Measurements from ENCODE around the gene TTC13.

TTC13 gene

DNA sequence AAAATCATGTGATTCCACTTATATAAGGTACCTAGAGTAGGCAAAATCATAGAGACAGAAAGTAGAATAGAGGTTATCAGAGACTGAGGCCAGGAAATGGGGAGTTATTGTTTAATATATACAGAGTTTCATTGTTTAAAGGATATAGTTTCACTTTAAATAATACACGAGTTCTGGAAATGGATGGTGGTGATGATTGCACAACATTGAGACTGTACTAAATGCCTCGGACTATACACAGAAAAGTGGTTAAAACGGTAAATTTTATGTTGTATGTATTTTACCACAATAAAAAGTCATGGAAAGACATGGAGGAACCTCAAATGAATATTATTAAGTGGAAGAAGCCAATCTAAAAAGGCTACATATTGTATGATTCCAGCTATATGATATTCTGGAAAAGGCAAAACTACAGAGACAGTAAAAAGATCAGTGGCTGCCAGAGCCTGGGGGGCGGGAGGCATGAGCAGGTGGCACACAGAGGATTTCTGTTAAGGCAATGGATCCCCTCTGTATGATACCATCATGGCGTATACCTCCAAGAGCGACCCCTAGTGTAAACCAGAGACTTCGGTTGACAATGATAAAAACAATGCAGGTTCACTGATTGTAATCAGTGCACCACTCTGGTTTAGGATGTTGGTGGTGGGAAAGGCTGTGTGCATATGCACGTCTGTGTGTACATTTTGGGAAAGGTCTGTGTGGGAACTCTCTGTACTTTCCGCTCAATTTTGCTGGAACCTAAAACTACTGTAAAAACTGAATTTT is 117.9 kb downstream of the TTC13 start:
- Histone ChIP-seq H3K9me3 (ENCODE audit: control insufficient read depth in 2 of 2, low read length in 2 of 2) (no peaks in the 10 kb centered on the region), H3K36me3 (ENCODE audit: control insufficient read depth in 2 of 2, insufficient read depth in 2 of 2, low read length in 2 of 2) (no peaks in the 10 kb centered on the region), H3K27me3 (ENCODE audit: control insufficient read depth in 2 of 2, insufficient read depth in 2 of 2, low read length in 2 of 2) (no peaks in the 10 kb centered on the region), H3K9ac (ENCODE audit: low read depth in 1 of 2, low read length in 2 of 2) (no peak overlapping the region), H3K4me3 (ENCODE audit: low read length in 2 of 2) (no peak overlapping the region), H3K4me1 (ENCODE audit: control insufficient read depth in 2 of 2, insufficient read depth in 2 of 2, low read length in 2 of 2) (peaks cover 0 to 2% of the 10 kb centered on the region in 2 donors), H3K27ac (ENCODE audit: low read depth in 2 of 2, low read length in 2 of 2) (no peak overlapping the region)

DNA sequence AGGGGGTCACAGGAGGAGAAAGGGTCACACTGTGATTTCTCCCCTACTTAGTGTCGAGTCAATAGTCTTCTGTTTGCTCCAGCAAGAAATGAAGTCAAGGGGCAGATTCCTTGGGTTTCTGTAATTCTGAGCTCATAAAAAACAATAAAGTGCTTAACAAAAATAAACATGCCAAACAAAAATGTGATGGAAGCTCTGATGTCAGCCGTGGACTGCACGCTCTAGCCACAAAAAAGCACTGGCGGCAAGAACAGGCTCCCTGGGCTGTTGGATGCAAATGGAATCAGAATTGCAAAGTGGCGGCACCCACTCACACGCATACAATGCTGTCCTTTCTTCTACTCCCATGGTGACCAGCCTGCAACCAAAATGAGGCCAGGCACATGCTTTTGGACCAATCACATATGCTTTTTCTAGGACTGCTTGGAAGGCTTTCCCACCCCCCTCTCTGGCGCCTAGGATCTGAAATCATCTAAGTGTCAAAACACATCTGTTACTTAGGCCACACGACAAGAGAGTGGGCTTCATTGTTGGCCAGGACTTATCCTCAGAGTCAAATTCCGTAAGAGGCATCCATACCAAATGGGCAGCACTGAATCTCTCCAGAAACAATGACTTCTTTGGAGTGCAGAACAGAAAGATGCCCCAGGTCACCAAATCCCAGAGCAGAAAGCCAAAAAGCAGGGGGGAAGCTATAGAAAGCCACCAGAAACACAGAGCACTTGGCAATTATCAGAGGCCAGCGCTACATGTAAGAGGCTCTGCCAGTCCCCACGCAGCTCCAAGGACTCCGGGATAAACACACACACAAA is 119.5 kb downstream of the TTC13 start:
- no peak overlapping the region for H3K9ac ChIP-seq (ENCODE audit: low read depth in 1 of 2, low read length in 2 of 2)
- no peak overlapping the region for H3K27ac ChIP-seq (ENCODE audit: low read depth in 2 of 2, low read length in 2 of 2)
- H3K27me3 ChIP-seq (ENCODE audit: control insufficient read depth in 2 of 2, insufficient read depth in 2 of 2, low read length in 2 of 2), result no peaks in the 10 kb centered on the region
- H3K36me3 ChIP-seq (ENCODE audit: control insufficient read depth in 2 of 2, insufficient read depth in 2 of 2, low read length in 2 of 2), result peaks cover 0 to 2% of the 10 kb centered on the region in 2 donors
- H3K4me1 ChIP-seq (ENCODE audit: control insufficient read depth in 2 of 2, insufficient read depth in 2 of 2, low read length in 2 of 2), result peaks cover 0 to 2% of the 10 kb centered on the region in 2 donors
- H3K9me3 ChIP-seq (ENCODE audit: control insufficient read depth in 2 of 2, low read length in 2 of 2), result no peaks in the 10 kb centered on the region
- H3K4me3 ChIP-seq (ENCODE audit: low read length in 2 of 2), result no peak overlapping the region

DNA sequence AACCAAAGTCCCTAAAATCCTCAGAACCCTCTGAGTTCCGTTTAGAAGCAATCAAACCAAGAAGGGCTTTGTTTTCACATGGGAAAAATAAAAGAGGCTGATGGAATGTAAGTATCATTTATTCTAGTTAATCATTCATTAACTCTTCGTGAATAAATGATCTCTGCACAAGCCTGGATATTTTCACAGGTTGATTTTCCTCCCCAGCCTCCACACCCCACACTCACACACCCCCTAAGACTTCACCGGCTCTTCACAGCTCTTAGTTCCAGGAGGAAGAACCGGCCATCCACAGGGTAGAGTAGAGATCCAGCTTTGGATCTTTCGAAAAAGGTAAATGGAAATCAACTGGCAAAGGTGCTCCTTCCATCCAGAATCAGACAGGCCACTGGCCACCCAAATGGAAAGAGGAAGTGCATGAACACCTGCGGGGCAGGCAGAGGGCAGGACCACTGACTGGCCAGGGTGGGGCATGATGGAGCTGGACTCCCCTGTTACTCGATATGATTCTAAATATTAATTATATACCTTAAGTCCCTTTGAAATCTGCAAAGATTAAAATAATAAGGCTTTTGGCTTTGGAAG is 120.3 kb downstream of the TTC13 start:
- Histone ChIP-seq H3K4me3 (ENCODE audit: low read length in 2 of 2) (no peak overlapping the region), H3K4me1 (ENCODE audit: control insufficient read depth in 2 of 2, insufficient read depth in 2 of 2, low read length in 2 of 2) (peaks cover 0 to 2% of the 10 kb centered on the region in 2 donors), H3K9ac (ENCODE audit: low read depth in 1 of 2, low read length in 2 of 2) (no peak overlapping the region), H3K9me3 (ENCODE audit: control insufficient read depth in 2 of 2, low read length in 2 of 2) (no peaks in the 10 kb centered on the region), H3K36me3 (ENCODE audit: control insufficient read depth in 2 of 2, insufficient read depth in 2 of 2, low read length in 2 of 2) (peaks cover 2 to 4% of the 10 kb centered on the region in 2 donors), H3K27me3 (ENCODE audit: control insufficient read depth in 2 of 2, insufficient read depth in 2 of 2, low read length in 2 of 2) (no peaks in the 10 kb centered on the region), H3K27ac (ENCODE audit: low read depth in 2 of 2, low read length in 2 of 2) (peak overlapping the region in 1 of 2 donors; percentile 18)

GRCh38 chr1:230857822-230858221 is 120.8 kb downstream of the TTC13 start:
- no peak overlapping the region for H3K9ac ChIP-seq (ENCODE audit: low read depth in 1 of 2, low read length in 2 of 2)
- H3K27ac ChIP-seq (ENCODE audit: low read depth in 2 of 2, low read length in 2 of 2), result peak overlapping the region in 1 of 2 donors; percentile 18
- H3K4me1 ChIP-seq (ENCODE audit: control insufficient read depth in 2 of 2, insufficient read depth in 2 of 2, low read length in 2 of 2), result peaks cover 0 to 2% of the 10 kb centered on the region in 2 donors

DNA sequence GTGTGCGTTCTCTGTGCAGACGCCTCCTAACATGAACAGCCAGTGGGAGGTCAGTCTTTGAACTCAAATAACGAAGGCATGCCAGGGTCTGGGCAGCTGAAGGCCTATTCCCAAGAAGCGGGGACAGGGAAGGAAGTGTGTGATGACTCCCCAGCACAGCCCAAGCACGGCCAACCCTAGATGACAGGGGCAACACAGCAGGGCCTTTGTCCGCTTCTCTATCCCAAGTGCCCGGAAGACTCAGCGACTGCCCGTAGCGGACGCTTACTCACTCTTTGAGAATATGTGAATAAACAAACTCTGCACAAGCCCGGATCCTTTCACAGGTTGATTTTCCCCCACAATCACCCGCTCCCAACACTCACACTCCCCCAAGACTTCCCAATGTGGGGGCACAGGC is 121.6 kb downstream of the TTC13 start:
- Histone ChIP-seq H3K4me3 (ENCODE audit: low read length in 2 of 2) (no peak overlapping the region), H3K4me1 (ENCODE audit: control insufficient read depth in 2 of 2, insufficient read depth in 2 of 2, low read length in 2 of 2) (peaks cover 0 to 2% of the 10 kb centered on the region in 2 donors), H3K9ac (ENCODE audit: low read depth in 1 of 2, low read length in 2 of 2) (no peak overlapping the region), H3K9me3 (ENCODE audit: control insufficient read depth in 2 of 2, low read length in 2 of 2) (no peaks in the 10 kb centered on the region), H3K27ac (ENCODE audit: low read depth in 2 of 2, low read length in 2 of 2) (peak overlapping the region in 1 of 2 donors; percentile 32), H3K36me3 (ENCODE audit: control insufficient read depth in 2 of 2, insufficient read depth in 2 of 2, low read length in 2 of 2) (peaks cover 2 to 8% of the 10 kb centered on the region in 2 donors), H3K27me3 (ENCODE audit: control insufficient read depth in 2 of 2, insufficient read depth in 2 of 2, low read length in 2 of 2) (no peaks in the 10 kb centered on the region)

More at GRCh38 chr1:230857822-230858221, 120.8 kb downstream of the TTC13 start:
- no peaks in the 10 kb centered on the region for H3K27me3 ChIP-seq (ENCODE audit: control insufficient read depth in 2 of 2, insufficient read depth in 2 of 2, low read length in 2 of 2)
- H3K4me3 ChIP-seq (ENCODE audit: low read length in 2 of 2), result no peak overlapping the region
- no peaks in the 10 kb centered on the region for H3K9me3 ChIP-seq (ENCODE audit: control insufficient read depth in 2 of 2, low read length in 2 of 2)
- peaks cover 2 to 8% of the 10 kb centered on the region in 2 donors for H3K36me3 ChIP-seq (ENCODE audit: control insufficient read depth in 2 of 2, insufficient read depth in 2 of 2, low read length in 2 of 2)

All from mucosa of rectum (tissue), 2 donors.